ENCODE results near the gene C1QL1.

GRCh38 chr17:44922746-44923470 lies 45.2 kb downstream of the C1QL1 start:
- no peak for TF ChIP-seq CTCF (IDR thresholded peaks at IDR 0.05)
- TF ChIP-seq POLR2A (IDR thresholded peaks at IDR 0.05) = no peak

All from body of pancreas (tissue), 4 donors.